GM18873 (cell line): Measurements from ENCODE around the gene TKTL2.

Experiments used
- ATAC-seq: cut with Tn5 transposase; IDR thresholded peaks from one replicate; pipeline ENCODE4 v1.9.1; 2021; ENCODE audit warnings: mild to moderate bottlenecking, moderate library complexity, moderate number of reproducible peaks; ENCODE audit not compliant: unreplicated experiment, low FRiP score

The TKTL2 gene

GRCh38 chr4:163473576-163473975, at the start of gene TKTL2:
Gene TKTL2, minus strand, starts transcription at chr4:163473754. Its CDS starts 20 bp downstream, at chr4:163473734.
- no peak for ATAC-seq

GRCh38 chr4:163515198-163515597, 41.6 kb upstream of the TKTL2 start:
- no peak for ATAC-seq

- ATAC-seq, result no peak
Measured at GRCh38 chr4:163505374-163505773, 31.8 kb upstream of the TKTL2 start.

DNA sequence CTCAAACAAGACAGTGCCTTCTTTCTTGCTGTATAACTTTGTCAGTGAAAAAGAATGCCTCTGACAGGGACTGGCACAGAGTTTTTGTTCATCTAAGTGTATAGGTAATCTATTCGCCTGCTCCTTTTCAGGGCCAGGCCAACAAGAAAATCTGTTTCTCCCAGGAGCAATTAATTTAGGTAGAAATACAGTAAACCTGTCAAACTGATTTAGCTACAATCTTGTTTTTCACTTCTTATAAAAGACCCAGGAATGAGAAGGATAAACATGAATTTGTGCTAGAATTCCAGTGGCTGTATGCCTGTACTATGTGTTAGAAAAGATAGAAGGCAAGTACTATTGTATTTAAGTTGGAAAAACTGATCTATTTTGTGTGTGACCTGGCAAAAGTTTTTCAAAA, 27.0 kb upstream of the TKTL2 start:
- ATAC-seq, result no peak

DNA sequence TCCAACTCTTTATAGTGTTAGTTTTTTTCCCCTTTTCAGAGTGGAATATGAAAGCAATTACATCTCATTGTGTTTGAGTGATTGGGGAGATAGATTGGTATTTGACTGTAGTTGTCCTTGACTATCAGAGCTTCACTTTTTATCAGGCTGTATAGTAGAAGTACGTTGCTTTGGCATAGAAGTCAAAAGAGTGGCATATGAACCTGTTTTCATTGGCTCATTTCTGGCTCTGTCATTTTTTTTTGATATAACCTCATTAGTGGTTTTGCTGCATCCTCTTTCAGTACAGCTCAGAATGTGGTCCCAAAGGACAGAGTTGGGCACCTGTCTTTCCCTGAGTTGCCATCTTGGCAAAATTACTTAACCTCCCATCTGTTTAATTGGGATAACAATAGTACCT, 22.3 kb upstream of the TKTL2 start:
- peak; percentile 32 for ATAC-seq

DNA sequence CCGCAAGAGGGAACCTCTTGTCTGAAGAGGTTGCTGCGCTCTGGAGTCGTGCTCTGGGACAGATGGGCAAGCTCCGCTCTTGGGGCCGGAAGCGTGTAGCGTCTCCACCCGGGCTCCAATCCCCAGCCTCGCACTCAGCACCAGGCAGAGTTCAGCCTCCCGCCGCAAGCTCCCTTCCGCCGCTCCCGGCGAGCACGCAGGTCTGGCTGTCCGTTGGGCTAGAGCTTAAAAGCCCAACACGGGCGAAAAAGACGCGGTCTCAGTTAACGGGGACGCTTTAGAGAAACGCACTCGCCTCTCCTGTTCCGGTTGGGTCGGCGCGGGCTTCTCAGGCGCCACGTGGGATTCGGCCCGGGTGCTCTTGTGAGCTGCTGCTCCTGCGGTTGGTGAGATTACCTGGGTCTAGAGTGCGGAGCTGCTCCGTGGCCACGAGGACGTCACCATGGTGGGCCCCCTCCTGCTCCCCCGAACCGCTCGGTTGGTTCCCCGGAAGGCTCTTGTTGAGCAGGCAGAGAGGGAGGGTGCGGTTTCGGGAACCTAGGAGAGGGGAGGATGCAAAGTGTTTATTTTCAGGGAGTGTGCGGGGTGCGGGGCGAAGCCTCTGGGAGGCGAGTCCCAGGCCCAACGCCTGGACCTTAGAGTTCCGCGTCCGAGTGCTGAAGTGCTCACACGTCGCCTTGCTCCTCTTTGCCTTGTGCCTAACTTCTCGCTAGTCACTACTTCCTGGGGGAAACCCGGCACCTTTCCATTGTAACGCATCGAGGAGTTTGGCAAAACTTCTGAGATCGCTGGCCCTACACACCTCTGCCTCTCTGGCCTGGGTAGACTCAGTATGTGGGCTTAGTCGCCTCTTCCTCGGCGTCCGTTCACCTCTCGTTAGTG, 21.0 kb upstream of the TKTL2 start, which contains the start of gene TMA16:
Gene TMA16 (plus strand): TSS at position 331 of the 882 bp plus-strand sequence. CDS start 112 bp downstream, at position 443.
- ATAC-seq, result peak; percentile 85

GRCh38 chr4:163493643-163494359, 20.2 kb upstream of the TKTL2 start:
- ATAC-seq, result no peak

DNA sequence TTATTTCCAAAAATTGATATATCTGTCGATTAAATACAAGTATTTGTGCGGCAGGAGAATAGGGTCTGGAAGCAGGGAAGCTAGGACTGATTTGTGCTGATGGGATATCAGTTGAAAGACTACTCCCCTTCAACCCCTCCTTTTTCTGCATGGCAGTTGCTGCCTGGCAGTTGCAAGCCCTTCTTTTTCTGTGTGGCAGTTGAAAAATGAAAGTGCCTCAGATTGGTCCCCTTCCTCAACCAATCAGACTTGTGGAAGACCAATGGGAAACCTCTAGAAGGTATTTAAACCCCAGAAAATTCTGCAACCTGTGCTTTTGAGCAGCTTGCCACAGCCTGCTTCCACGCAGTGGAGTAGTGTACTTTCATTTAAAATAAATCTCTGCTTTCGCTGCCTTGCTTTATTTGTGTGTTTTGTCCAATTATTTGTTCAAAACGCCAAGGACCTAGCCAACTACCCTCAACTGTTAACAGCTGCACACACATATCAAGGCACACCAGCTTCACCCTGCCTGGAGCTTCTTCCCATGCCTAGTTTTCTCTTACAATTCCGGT, 19.5 kb upstream of the TKTL2 start:
- no peak for ATAC-seq

DNA sequence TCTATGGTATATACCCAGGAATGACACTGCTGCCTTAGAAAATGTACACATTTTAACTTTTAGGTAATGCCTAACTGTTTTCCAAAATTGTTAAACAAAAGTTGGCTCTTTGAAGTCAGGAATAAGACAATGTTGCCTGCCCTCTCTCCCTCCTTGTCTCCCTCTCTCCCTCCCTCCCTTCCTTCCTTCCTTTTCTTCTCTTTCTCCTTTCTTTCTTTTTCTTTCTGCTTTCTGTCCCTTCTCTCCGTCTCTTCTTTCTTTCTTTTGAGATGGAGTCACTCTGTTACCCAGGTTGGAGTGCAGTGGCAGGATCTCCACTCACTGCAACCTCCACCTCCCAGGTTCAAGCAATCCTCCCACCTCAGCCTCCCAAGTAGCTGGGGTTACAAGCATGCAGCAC, 16.4 kb upstream of the TKTL2 start:
- ATAC-seq, result no peak

DNA sequence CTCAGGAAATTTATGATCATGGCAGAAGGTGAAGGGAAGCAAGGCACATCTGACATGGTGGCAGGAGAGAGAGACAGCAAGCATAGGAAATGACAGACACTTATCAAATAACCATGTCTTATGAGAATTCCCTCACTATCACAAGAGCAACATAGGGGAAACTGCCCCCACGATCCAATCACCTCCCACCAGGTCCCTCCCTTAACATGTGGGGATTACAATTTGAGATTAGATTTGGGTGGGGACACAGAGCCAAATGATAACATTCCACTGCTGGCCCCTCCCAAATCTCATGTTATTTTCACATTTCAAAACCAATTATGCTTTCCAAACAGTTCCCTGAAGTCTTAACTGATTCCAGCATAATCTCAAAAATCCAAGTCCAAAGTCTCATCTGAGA, 12.8 kb upstream of the TKTL2 start:
- ATAC-seq, result no peak

GRCh38 chr4:163485589-163485988, 12.0 kb upstream of the TKTL2 start:
- no peak for ATAC-seq

DNA sequence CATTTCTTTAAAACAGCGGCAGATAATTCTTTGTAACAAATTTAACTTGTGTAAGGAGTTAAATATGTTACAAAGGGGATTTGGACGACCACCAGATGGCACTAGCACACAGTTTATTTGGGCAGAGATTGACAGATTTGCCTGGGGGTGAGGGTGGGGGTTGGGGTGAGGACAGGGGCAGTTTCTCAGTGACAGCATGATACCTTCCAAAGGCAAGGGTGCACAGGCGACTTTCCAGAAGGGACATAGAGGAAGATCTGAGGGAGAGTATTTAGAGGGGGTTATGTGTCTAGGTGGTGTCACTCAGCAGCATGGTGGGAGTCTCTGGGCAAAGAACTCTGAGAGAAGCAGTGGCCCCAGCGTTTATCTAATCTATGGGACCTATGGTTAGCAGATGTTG, 11.4 kb upstream of the TKTL2 start:
- ATAC-seq, result no peak

DNA sequence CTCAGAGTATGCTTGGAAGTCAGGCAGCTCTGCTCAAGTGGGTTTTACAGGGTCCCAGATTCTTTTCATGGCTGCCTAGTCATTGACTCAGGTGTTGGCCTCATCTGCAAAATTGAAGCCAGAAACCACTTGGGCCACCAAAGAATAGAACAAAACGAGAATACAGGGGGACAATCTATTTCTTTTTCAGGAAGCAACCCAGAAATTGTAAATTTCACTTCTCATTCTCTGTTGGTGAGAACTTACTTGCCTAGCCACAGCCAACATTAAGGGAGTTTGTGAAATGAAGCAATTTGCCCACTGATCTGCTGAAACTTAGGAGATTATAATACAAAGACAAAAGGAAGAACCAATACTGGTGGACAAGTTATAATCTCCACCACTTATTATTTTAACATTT, 8.6 kb upstream of the TKTL2 start:
- ATAC-seq, result no peak

DNA sequence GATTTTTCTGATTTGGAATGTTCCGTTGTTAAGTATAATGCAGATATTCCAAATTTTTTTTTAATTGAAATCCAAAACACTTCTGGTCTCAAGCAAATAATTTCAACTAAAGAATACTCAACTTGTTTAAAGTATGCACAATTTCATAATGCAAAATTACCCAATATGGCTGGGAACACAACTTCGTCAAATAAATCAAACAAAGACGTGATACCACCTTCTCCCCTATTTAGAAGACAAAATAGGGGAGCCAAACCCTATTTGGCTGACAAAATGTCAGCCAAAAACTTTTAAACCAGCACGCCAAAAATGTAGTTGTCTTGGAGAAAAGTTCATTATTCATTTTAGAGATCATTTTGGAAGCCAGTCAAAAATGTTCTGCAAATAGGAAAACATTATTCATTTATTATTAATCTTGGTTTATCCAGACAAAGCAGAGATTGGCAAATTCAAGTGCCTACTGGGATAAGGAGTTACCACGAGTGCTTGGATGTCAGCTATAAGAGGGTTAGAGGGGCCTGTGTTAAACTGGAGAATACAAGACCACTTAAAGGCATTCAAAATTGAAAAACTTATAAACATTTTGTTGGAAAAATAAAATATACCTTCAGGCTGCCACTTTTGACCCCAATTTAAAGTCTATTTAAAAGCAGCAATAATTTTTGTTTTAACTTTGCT, 3.3 kb upstream of the TKTL2 start:
- no peak for ATAC-seq

- no peak for ATAC-seq
Measured at GRCh38 chr4:163474027-163474426, 473 bp upstream of the TKTL2 start.

GRCh38 chr4:163473130-163473529, 424 bp downstream of the TKTL2 start:
- no peak for ATAC-seq

DNA sequence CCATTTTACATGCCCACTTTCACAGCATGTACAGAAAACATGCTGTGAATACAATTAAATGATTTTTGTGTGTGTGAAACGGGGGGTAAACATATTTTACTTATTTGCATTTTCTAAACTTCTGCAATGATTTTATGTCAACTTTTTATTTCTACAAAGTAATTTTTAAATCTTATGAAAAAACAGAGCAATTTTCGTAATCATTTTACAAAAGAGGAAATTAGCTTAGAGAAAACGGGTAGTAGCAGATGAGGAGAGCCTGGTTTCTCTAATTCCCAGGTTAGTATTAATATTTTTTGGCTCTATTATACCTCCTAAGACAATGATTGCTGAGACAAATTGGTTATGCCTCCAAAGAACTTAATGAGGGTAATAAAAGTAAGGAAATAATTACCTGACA, 3.2 kb downstream of the TKTL2 start:
- ATAC-seq, result no peak

- ATAC-seq, result no peak
Measured at GRCh38 chr4:163467082-163467770, 6.3 kb downstream of the TKTL2 start.

GRCh38 chr4:163462556-163462955, 11.0 kb downstream of the TKTL2 start:
- no peak for ATAC-seq

- no peak for ATAC-seq
Measured at GRCh38 chr4:163448540-163449203, 24.9 kb downstream of the TKTL2 start.
